Trophoblast cell (in vitro differentiated cells and primary cell): ENCODE data around the gene SYNPO2.
"Not testable (repeated sequence)": the region's sequence is repeated elsewhere in the genome, so short reads cannot be mapped to it uniquely, and the experiment has no call there.

Experiments
- DNase-seq, 2 donors: peaks; one replicate each; pipeline ENCODE4 v3.0.0-alpha.2; 2016
- H2AFZ ChIP-seq: 2 replicates; pipeline ENCODE4 v1.6.1; 2013; ENCODE audit warnings: low read length, moderate library complexity, mild to moderate bottlenecking; ENCODE audit not compliant: insufficient read depth, poor library complexity
- H2AK5ac ChIP-seq: 2 replicates; pipeline ENCODE4 v1.6.1; 2013; ENCODE audit warnings: mild to moderate bottlenecking, low read length
- H2BK120ac ChIP-seq: 2 replicates; pipeline ENCODE4 v1.6.1; 2013; ENCODE audit warnings: low read length, mild to moderate bottlenecking, moderate library complexity; ENCODE audit not compliant: insufficient read depth, poor library complexity
- H2BK12ac ChIP-seq: 2 replicates; pipeline ENCODE4 v1.6.1; 2013; ENCODE audit warnings: mild to moderate bottlenecking, low read length, moderate library complexity
- H2BK5ac ChIP-seq: 2 replicates; pipeline ENCODE4 v1.6.1; 2013; ENCODE audit warnings: low read length, low read depth, moderate library complexity, mild to moderate bottlenecking; ENCODE audit not compliant: poor library complexity
- H3K14ac ChIP-seq: 2 replicates; pipeline ENCODE4 v1.6.1; 2013; ENCODE audit warnings: mild to moderate bottlenecking, low read length
- H3K18ac ChIP-seq: 2 replicates; pipeline ENCODE4 v1.6.1; 2013; ENCODE audit warnings: mild to moderate bottlenecking, low read length
- H3K23ac ChIP-seq: 2 replicates; pipeline ENCODE4 v1.6.1; 2013; ENCODE audit warnings: low read length
- H3K27ac ChIP-seq: 2 replicates; pipeline ENCODE4 v1.5.1; 2013; ENCODE audit warnings: low read depth, mild to moderate bottlenecking, inconsistent platforms, low read length, moderate library complexity
- H3K27me3 ChIP-seq: 2 replicates; pipeline ENCODE4 v1.6.1; 2013; ENCODE audit warnings: inconsistent platforms, mild to moderate bottlenecking, low read length, moderate library complexity; ENCODE audit not compliant: insufficient read depth
- H3K36me3 ChIP-seq, 2 experiments: 1 replicate in 1 of 2; 2 replicates in 1 of 2; pipeline ENCODE4 v1.6.1; 2013; ENCODE audit warnings: low read length in 2 of 2, mild to moderate bottlenecking in 2 of 2, moderate library complexity in 1 of 2; ENCODE audit not compliant: insufficient read depth in 2 of 2, control insufficient read depth in 1 of 2
- H3K4ac ChIP-seq: 2 replicates; pipeline ENCODE4 v1.6.1; 2013; ENCODE audit warnings: low read depth, mild to moderate bottlenecking, low read length, moderate library complexity
- H3K4me1 ChIP-seq, 2 experiments: 1 replicate in 1 of 2; 2 replicates in 1 of 2; pipeline ENCODE4 v1.6.1; 2013; ENCODE audit warnings: low read length in 2 of 2, mild to moderate bottlenecking in 2 of 2, moderate library complexity in 1 of 2; ENCODE audit not compliant: insufficient read depth in 2 of 2, control insufficient read depth in 1 of 2
- H3K4me2 ChIP-seq: 2 replicates; pipeline ENCODE4 v1.6.1; 2013; ENCODE audit warnings: inconsistent platforms, mild to moderate bottlenecking, low read length, moderate library complexity
- H3K4me3 ChIP-seq: 2 replicates; pipeline ENCODE4 v1.5.1; 2013; ENCODE audit warnings: mild to moderate bottlenecking, low read depth, low read length, inconsistent platforms
- H3K79me1 ChIP-seq: one replicate; pipeline ENCODE4 v1.6.1; 2013; ENCODE audit warnings: low read length
- H3K79me2 ChIP-seq: 2 replicates; pipeline ENCODE4 v1.6.1; 2013; ENCODE audit warnings: low read length, mild to moderate bottlenecking; ENCODE audit not compliant: control insufficient read depth, insufficient read depth, poor library complexity
- H3K9ac ChIP-seq: 2 replicates; pipeline ENCODE4 v1.6.1; 2013; ENCODE audit warnings: mild to moderate bottlenecking, low read length
- H3K9me3 ChIP-seq: 2 replicates; pipeline ENCODE4 v1.6.1; 2013; ENCODE audit warnings: low read depth, mild to moderate bottlenecking, control low read depth, inconsistent platforms, low read length; ENCODE audit not compliant: insufficient read depth
- H4K12ac ChIP-seq: 2 replicates; pipeline ENCODE4 v1.6.1; 2013; ENCODE audit warnings: low read depth, mild to moderate bottlenecking, low read length, moderate library complexity
- H4K8ac ChIP-seq: 2 replicates; pipeline ENCODE4 v1.6.1; 2013; ENCODE audit warnings: low read depth, mild to moderate bottlenecking, low read length, moderate library complexity
- H4K91ac ChIP-seq: one replicate; pipeline ENCODE4 v1.6.1; 2013; ENCODE audit warnings: low read depth, mild to moderate bottlenecking, low read length, moderate library complexity
- WGBS: extraction: QIAGEN DNeasy Blood & Tissue Kit; methylation state at CpG from one replicate; pipeline ENCODE4 v1.1.7; 2013; ENCODE audit warnings: missing lambda C conversion rate; ENCODE audit not compliant: insufficient read length, insufficient coverage; ENCODE audit errors: extremely low coverage; 5-methylcytosine and 5-hydroxymethylcytosine counted together

The SYNPO2 gene

DNA sequence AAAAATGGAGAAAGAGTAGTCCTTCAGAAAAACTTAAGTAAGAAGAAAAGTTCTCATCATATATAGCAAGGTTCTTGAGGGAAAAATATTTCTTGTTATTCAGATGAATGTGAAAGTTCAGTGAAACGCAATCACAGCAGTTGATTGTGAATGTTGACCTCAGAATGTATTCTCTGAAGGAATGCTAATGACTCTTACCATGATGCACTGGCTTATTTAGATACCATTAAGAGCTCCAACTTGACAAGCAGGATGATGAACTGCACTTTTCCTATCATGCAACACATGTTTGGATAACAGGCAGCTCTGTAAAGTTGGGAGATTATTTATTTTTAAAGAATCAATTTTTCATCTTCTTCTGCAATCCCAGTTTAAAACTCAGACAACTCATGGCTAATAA, 131.5 kb downstream of the SYNPO2 start:
- Histone ChIP-seq H3K4me2 (no peak overlapping the region), H3K9me3 (no peaks in the 10 kb centered on the region), H2BK120ac (no peak overlapping the region), H4K91ac (no peak overlapping the region), H3K18ac (no peak overlapping the region), H3K27ac (no peak overlapping the region), H3K4me3 (no peak overlapping the region), H3K4ac (no peak overlapping the region), H3K9ac (no peak overlapping the region), H4K8ac (no peak overlapping the region), H3K79me2 (no peaks in the 10 kb centered on the region), H3K79me1 (no peaks in the 10 kb centered on the region), H3K23ac (no peak overlapping the region), H2BK12ac (no peak overlapping the region), H3K4me1 (no peaks in the 10 kb centered on the region), H3K36me3 (no peaks in the 10 kb centered on the region), H2AFZ (no peak overlapping the region), H2AK5ac (no peak overlapping the region), H3K14ac (no peak overlapping the region), H2BK5ac (no peak overlapping the region), H3K27me3 (no peaks in the 10 kb centered on the region), H4K12ac (no peak overlapping the region)
- WGBS = no CpG with 5 or more reads among the region's 1 CpG
- no peak for DNase-seq

DNA sequence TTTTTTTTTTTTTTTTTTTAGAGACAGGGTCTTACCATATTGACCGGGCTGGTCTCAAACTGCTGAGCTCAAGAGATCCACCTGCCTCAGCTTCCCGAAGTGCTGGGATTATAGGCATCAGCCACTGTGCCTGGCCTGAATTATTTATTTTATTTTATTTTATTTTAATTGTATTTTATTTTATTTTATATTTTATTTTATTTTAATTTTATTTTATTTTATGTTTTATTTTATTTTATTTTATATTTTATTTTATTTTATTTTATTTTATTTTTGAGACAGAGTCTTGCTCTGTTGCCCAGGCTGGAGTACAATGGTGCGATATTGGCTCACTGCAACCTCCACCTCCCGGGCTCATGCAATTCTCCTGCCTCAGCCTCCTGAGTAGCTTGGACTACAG, 133.9 kb downstream of the SYNPO2 start:
- not testable (repeated sequence) for H3K23ac ChIP-seq, H3K27me3 ChIP-seq, H3K4me1 ChIP-seq, H3K9me3 ChIP-seq, H2AK5ac ChIP-seq, H3K36me3 ChIP-seq, H3K9ac ChIP-seq, H3K4me2 ChIP-seq, H3K14ac ChIP-seq, H3K79me1 ChIP-seq, H3K27ac ChIP-seq, H4K91ac ChIP-seq, H3K79me2 ChIP-seq, H3K18ac ChIP-seq, DNase-seq, H3K4me3 ChIP-seq, H4K12ac ChIP-seq, H2BK120ac ChIP-seq, H4K8ac ChIP-seq, H2AFZ ChIP-seq, H3K4ac ChIP-seq, H2BK12ac ChIP-seq, H2BK5ac ChIP-seq
- WGBS = no CpG with 5 or more reads among the region's 4 CpGs

DNA sequence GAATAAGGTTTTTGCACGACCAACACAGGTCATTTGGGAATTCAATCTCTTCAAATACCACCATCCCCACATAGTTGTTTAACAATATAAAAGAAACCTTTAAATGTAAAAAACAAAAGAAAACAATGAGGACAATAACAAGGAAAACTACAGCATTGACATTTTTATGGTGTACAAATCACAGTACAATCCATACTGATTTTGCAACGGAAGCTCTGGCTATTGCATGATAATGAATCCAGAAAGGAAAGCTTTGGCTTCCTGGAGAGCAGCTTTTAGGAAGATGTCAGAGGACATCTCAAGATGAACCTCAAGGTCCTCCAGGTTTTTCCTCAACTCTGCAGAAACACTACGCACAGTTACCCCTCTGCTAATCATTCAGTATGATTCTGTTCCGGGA, 135.4 kb downstream of the SYNPO2 start:
- H3K9me3 ChIP-seq = no peaks in the 10 kb centered on the region
- no peak overlapping the region for H3K4me3 ChIP-seq
- no peak for DNase-seq
- no peak overlapping the region for H3K27ac ChIP-seq
- H4K12ac ChIP-seq = no peak overlapping the region
- no peaks in the 10 kb centered on the region for H3K79me2 ChIP-seq
- no peak overlapping the region for H3K4me2 ChIP-seq
- no peak overlapping the region for H2BK5ac ChIP-seq
- no peak overlapping the region for H2AK5ac ChIP-seq
- no peaks in the 10 kb centered on the region for H3K27me3 ChIP-seq
- H2AFZ ChIP-seq = no peak overlapping the region
- no peak overlapping the region for H3K18ac ChIP-seq
- H3K4ac ChIP-seq = no peak overlapping the region
- peaks cover 7% of the 10 kb centered on the region for H3K79me1 ChIP-seq
- peaks cover 0 to 3% of the 10 kb centered on the region in 2 experiments for H3K36me3 ChIP-seq
- no peak overlapping the region for H2BK120ac ChIP-seq
- H3K14ac ChIP-seq = no peak overlapping the region
- H3K4me1 ChIP-seq = peaks cover 0 to 3% of the 10 kb centered on the region in 2 experiments
- no CpG with 5 or more reads among the region's 4 CpGs for WGBS
- H2BK12ac ChIP-seq = no peak overlapping the region
- H3K23ac ChIP-seq = no peak overlapping the region
- no peak overlapping the region for H4K8ac ChIP-seq
- no peak overlapping the region for H3K9ac ChIP-seq
- no peak overlapping the region for H4K91ac ChIP-seq

DNA sequence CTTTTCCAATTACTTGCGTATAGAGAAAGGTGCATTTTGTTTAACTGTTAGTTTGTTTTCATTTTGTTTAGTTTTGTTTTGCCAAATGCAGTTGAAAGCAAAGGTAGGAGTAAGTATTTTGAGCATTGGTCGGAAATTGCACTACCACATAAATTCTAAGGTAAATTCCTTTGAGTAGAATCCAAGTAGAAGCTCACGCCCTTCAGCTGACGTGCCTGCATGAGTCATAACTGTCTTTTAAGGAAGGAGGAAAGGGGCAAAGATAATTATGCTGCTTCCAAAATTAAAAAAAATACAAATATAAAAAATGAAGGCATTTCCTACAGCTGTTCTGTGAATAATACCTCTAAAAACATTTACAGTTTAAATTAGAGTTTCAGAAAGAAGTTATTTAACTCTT, 136.8 kb downstream of the SYNPO2 start:
- Histone ChIP-seq H2AFZ (no peak overlapping the region), H2BK120ac (no peak overlapping the region), H3K4me1 (peaks cover 0 to 3% of the 10 kb centered on the region in 2 experiments), H3K4me3 (no peak overlapping the region), H3K4ac (no peak overlapping the region), H3K79me2 (no peaks in the 10 kb centered on the region), H2AK5ac (no peak overlapping the region), H4K12ac (no peak overlapping the region), H3K27ac (peak overlapping the region; percentile 26), H3K36me3 (peaks cover 7% of the 10 kb centered on the region in 2 experiments), H3K23ac (no peak overlapping the region), H4K91ac (no peak overlapping the region), H3K9me3 (peaks cover 3% of the 10 kb centered on the region), H3K4me2 (no peak overlapping the region), H2BK12ac (no peak overlapping the region), H3K9ac (no peak overlapping the region), H3K14ac (no peak overlapping the region), H3K79me1 (peaks cover 7% of the 10 kb centered on the region), H2BK5ac (no peak overlapping the region), H3K18ac (no peak overlapping the region), H3K27me3 (no peaks in the 10 kb centered on the region), H4K8ac (no peak overlapping the region)
- no CpG with 5 or more reads among the region's 4 CpGs for WGBS
- DNase-seq = peak; percentile 79 to 83
